Measurements from ENCODE around the gene RAET1G.

DNA sequence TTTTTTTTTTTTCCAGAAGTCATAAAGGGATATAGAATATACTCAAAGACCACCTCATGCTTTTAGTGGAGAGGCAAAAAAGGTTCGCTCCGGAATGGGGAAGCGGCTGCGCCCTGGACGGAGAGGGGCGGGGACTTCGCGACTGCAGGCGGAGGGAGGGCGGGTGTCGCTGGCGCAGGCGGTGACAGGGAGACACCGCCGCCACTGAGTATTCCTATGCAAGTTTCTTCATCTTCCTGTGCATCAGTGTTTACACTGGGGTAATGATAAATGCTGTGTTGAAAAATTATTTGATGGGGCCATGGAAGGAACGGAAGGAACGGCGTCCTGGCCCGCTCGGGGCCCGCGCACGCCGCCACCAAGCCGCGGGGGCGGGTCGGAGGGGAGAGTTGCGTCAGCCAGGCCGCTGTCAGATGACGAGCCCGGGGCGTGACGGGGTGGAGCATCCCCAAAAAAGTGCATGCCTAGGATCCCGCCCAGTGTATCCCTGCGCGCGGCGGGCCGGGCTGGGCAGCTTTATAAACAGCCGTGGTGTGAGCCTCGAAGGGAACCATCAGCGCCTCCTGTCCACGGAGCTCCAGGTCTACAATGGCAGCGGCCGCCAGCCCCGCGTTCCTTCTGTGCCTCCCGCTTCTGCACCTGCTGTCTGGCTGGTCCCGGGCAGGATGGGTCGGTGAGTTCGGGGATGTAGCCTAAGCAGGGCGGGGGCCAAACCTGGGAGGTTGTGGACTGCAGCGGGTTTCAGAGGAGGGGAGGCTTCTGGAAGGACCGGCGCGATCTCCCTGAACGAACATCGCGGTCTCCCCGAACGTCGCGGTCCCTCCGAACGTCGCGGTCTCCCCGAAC lies 40.8 kb upstream of the RAET1G start, which contains the start of gene ULBP1:
- TF ChIP-seq CTCF (IDR thresholded peaks at IDR 0.05) (peak in 1 of 6 experiments; percentile 18), POLR2A (IDR thresholded peaks at IDR 0.05) (peak in 2 of 4 donors; percentile 37 to 73)

Data from upper lobe of left lung (tissue), 4 donors.